GM23248 (cell line): ENCODE measurements around the gene CASP7. TPM values are rescaled to one million over a fixed set of nuclear protein-coding genes. Genes with fewer than 3 reads are reported as not detected.

Experiments used
- DNase-seq: peaks from one replicate; pipeline ENCODE4 v3.0.0-alpha.2; 2015
- H2AFZ ChIP-seq: fragments of 200-600 bp; sonication (generic); 2 replicates; pipeline ENCODE4 v1.6.1; 2016; ENCODE audit warnings: antibody characterized with exemption
- H3F3A ChIP-seq: fragments of 200-600 bp; sonication (generic); 2 replicates; pipeline ENCODE4 v1.6.1; 2016; ENCODE audit warnings: mild to moderate bottlenecking, antibody characterized with exemption, mixed run types; ENCODE audit not compliant: insufficient read depth
- H3K27ac ChIP-seq: fragments of 200-600 bp; sonication (generic); 2 replicates; pipeline ENCODE4 v1.5.1; 2016; ENCODE audit warnings: mild to moderate bottlenecking
- H3K27me3 ChIP-seq: fragments of 200-600 bp; sonication (generic); replicated peaks from 2 replicates; pipeline ENCODE4 v1.6.1; 2016; ENCODE audit warnings: mild to moderate bottlenecking; ENCODE audit not compliant: insufficient read depth
- H3K36me3 ChIP-seq: fragments of 200-600 bp; sonication (generic); 2 replicates; pipeline ENCODE4 v1.6.1; 2016; ENCODE audit warnings: low read depth, mild to moderate bottlenecking
- H3K4me1 ChIP-seq: fragments of 200-600 bp; sonication (generic); 2 replicates; pipeline ENCODE4 v1.6.1; 2016; ENCODE audit warnings: mild to moderate bottlenecking; ENCODE audit not compliant: insufficient read depth
- H3K4me2 ChIP-seq: fragments of 200-600 bp; sonication (generic); one replicate; pipeline ENCODE4 v1.6.1; 2016; ENCODE audit warnings: mild to moderate bottlenecking; ENCODE audit not compliant: unreplicated experiment
- H3K4me3 ChIP-seq: fragments of 200-600 bp; sonication (generic); 2 replicates; pipeline ENCODE4 v1.5.1; 2016; ENCODE audit warnings: mild to moderate bottlenecking
- H3K79me2 ChIP-seq: fragments of 200-600 bp; sonication (generic); 2 replicates; pipeline ENCODE4 v1.6.1; 2016; ENCODE audit warnings: mild to moderate bottlenecking; ENCODE audit not compliant: insufficient read depth
- H3K9ac ChIP-seq: fragments of 200-600 bp; sonication (generic); 2 replicates; pipeline ENCODE4 v1.6.1; 2016; ENCODE audit warnings: mild to moderate bottlenecking
- H3K9me2 ChIP-seq: fragments of 200-600 bp; sonication (generic); 2 replicates; pipeline ENCODE4 v1.6.1; 2016; ENCODE audit warnings: mixed run types, mild to moderate bottlenecking, moderate library complexity; ENCODE audit not compliant: insufficient read depth
- H3K9me3 ChIP-seq: fragments of 200-600 bp; sonication (generic); one replicate; pipeline ENCODE4 v1.6.1; 2017; ENCODE audit warnings: low read depth
- H4K20me1 ChIP-seq: fragments of 200-600 bp; sonication (generic); 2 replicates; pipeline ENCODE4 v1.6.0; 2016; ENCODE audit not compliant: insufficient read depth
- EZH2 ChIP-seq: fragments of 200-600 bp; sonication (generic); IDR thresholded peaks from 2 replicates; pipeline ENCODE4 v1.6.1; 2018; ENCODE audit warnings: antibody characterized with exemption, mild to moderate bottlenecking; ENCODE audit not compliant: insufficient read depth, poor library complexity, severe bottlenecking
- EZH2phosphoT487 ChIP-seq: fragments of 200-600 bp; sonication (generic); IDR thresholded peaks from 2 replicates; pipeline ENCODE4 v1.6.1; 2018; ENCODE audit warnings: antibody characterized with exemption, moderate library complexity, mild to moderate bottlenecking, low read depth; ENCODE audit not compliant: insufficient read depth
- WGBS, 2 experiments: methylation state at CpG; one replicate each; pipeline ENCODE4 v1.1.6; 2015 to 2017; ENCODE audit warnings: low lambda C conversion rate in 2 of 2, low coverage in 1 of 2; ENCODE audit errors: missing lambda C conversion rate in 2 of 2; 5-methylcytosine and 5-hydroxymethylcytosine counted together
- in situ Hi-C: fragments of 300-500 bp; cut with MboI; formaldehyde crosslinking; loops from 2 replicates; pipeline ENCODE4 v1.15.0; 2020
- polyA plus RNA-seq: library from polyadenylated mRNA; unstranded; fragments of >200 nt; fragmentation: Nextera tagmentation; extraction: Ambion mirVana; gene quantifications from 2 replicates; pipeline ENCODE4 v1.2.1, GENCODE V29; 2016
- total RNA-seq: library from RNA; depleted of rRNA; stranded (reverse); fragments of >200 nt; shearing (Covaris generic); gene quantifications from 2 replicates; pipeline ENCODE4 v1.2.3, GENCODE V29; 2014

Gene CASP7
- total and polyA plus RNA-seq, 2 experiments from 2014 or later = 18.7 to 22.7 TPM

- no peak overlapping the region for H3K4me2 ChIP-seq
- H4K20me1 ChIP-seq = no peaks in the 10 kb centered on the region
- no peaks in the 10 kb centered on the region for H3K9me3 ChIP-seq
- TF ChIP-seq EZH2 = no peak
- no peak overlapping the region for H3K27ac ChIP-seq
- H3K9ac ChIP-seq = no peak overlapping the region
- no peaks in the 10 kb centered on the region for H3K9me2 ChIP-seq
- H3F3A ChIP-seq = 0 out of 2 replicates have a peak, but pooled peaks cover 15% of the 10 kb centered on the region
- H3K27me3 ChIP-seq = peaks cover 8% of the 10 kb centered on the region; the same call in 1 of the 2 replicates
- in situ Hi-C loops = no loop called here
- H2AFZ ChIP-seq = no peak overlapping the region
- no peaks in the 10 kb centered on the region for H3K79me2 ChIP-seq
- DNase-seq = no peak
- H3K36me3 ChIP-seq = no peaks in the 10 kb centered on the region
- no peak overlapping the region for H3K4me3 ChIP-seq
- H3K4me1 ChIP-seq = peaks cover 3% of the 10 kb centered on the region; the same call in 1 of the 2 replicates
- 52 to 57% methylated on average over 3 of the region's 3 CpGs for WGBS, 2 experiments
Observed at GRCh38 chr10:113739577-113739976, 59.9 kb downstream of the CASP7 start.

- Histone ChIP-seq H3K9ac (no peak overlapping the region), H4K20me1 (no peaks in the 10 kb centered on the region), H3K9me3 (no peaks in the 10 kb centered on the region), H3K27me3 (peaks cover 8% of the 10 kb centered on the region; the same call in 1 of the 2 replicates), H2AFZ (no peak overlapping the region), H3K4me1 (peaks cover 3% of the 10 kb centered on the region; the same call in 1 of the 2 replicates), H3K27ac (no peak overlapping the region), H3K4me3 (no peak overlapping the region), H3K79me2 (no peaks in the 10 kb centered on the region), H3K4me2 (no peak overlapping the region), H3F3A (0 out of 2 replicates have a peak, but pooled peaks cover 8% of the 10 kb centered on the region), H3K36me3 (no peaks in the 10 kb centered on the region), H3K9me2 (no peaks in the 10 kb centered on the region)
- 76 to 88% methylated on average over 3 of the region's 3 CpGs for WGBS, 2 experiments
- in situ Hi-C loops = no loop called here
- TF ChIP-seq EZH2 (no peak), EZH2phosphoT487 (no peak)
- DNase-seq = no peak
Observed at GRCh38 chr10:113740850-113741249, 61.1 kb downstream of the CASP7 start.

- DNase-seq = no peak
- Histone ChIP-seq H3K9me2 (no peaks in the 10 kb centered on the region), H3K9me3 (no peaks in the 10 kb centered on the region), H3F3A (no peaks in the 10 kb centered on the region), H2AFZ (no peak overlapping the region), H3K79me2 (no peaks in the 10 kb centered on the region), H3K4me1 (no peaks in the 10 kb centered on the region), H3K4me3 (no peak overlapping the region), H3K4me2 (no peak overlapping the region), H3K9ac (no peak overlapping the region), H3K36me3 (no peaks in the 10 kb centered on the region), H4K20me1 (no peaks in the 10 kb centered on the region), H3K27ac (no peak overlapping the region), H3K27me3 (peaks cover 8% of the 10 kb centered on the region; the same call in 1 of the 2 replicates)
- TF ChIP-seq EZH2 (no peak), EZH2phosphoT487 (no peak)
- 37 to 38% methylated on average over 2 of the region's 2 CpGs for WGBS, 2 experiments
- in situ Hi-C loops = no loop called here
Observed at GRCh38 chr10:113742466-113742865, 62.8 kb downstream of the CASP7 start.

- no peak for TF ChIP-seq EZH2phosphoT487
- TF ChIP-seq EZH2 = no peak
- Histone ChIP-seq H3K4me1 (no peaks in the 10 kb centered on the region), H3K27me3 (peaks cover 8% of the 10 kb centered on the region; the same call in 1 of the 2 replicates), H3K9me2 (no peaks in the 10 kb centered on the region), H2AFZ (no peak overlapping the region), H4K20me1 (no peaks in the 10 kb centered on the region), H3K79me2 (no peaks in the 10 kb centered on the region), H3K4me3 (no peak overlapping the region), H3K27ac (no peak overlapping the region), H3K9ac (no peak overlapping the region), H3K9me3 (no peaks in the 10 kb centered on the region), H3K36me3 (no peaks in the 10 kb centered on the region), H3K4me2 (no peak overlapping the region), H3F3A (no peaks in the 10 kb centered on the region)
- in situ Hi-C loops = no loop called here
- no peak for DNase-seq
Observed at GRCh38 chr10:113743594-113743993, 63.9 kb downstream of the CASP7 start.

- Histone ChIP-seq H3K4me2 (no peak overlapping the region), H2AFZ (no peak overlapping the region)
Observed at GRCh38 chr10:113745374-113745773, 65.7 kb downstream of the CASP7 start.

More at GRCh38 chr10:113745374-113745773, 65.7 kb downstream of the CASP7 start:
- H3K9me2 ChIP-seq = no peaks in the 10 kb centered on the region
- WGBS, 2 experiments = 65 to 82% methylated on average over 2 of the region's 2 CpGs
- no peak overlapping the region for H3K4me3 ChIP-seq
- no peaks in the 10 kb centered on the region for H3K4me1 ChIP-seq
- H4K20me1 ChIP-seq = no peaks in the 10 kb centered on the region
- peaks cover 8% of the 10 kb centered on the region; the same call in 1 of the 2 replicates for H3K27me3 ChIP-seq
- in situ Hi-C loops = no loop called here
- H3K9me3 ChIP-seq = no peaks in the 10 kb centered on the region
- no peak overlapping the region for H3K27ac ChIP-seq
- H3F3A ChIP-seq = no peaks in the 10 kb centered on the region
- no peaks in the 10 kb centered on the region for H3K79me2 ChIP-seq
- DNase-seq = no peak
- no peaks in the 10 kb centered on the region for H3K36me3 ChIP-seq
- H3K9ac ChIP-seq = no peak overlapping the region
- TF ChIP-seq EZH2phosphoT487 (no peak), EZH2 (no peak)
